ENCODE results near the gene APOBEC3A.
"Not testable (repeated sequence)": the region's sequence is repeated elsewhere in the genome, so short reads cannot be mapped to it uniquely, and the experiment has no call there.

Gene APOBEC3A

DNA sequence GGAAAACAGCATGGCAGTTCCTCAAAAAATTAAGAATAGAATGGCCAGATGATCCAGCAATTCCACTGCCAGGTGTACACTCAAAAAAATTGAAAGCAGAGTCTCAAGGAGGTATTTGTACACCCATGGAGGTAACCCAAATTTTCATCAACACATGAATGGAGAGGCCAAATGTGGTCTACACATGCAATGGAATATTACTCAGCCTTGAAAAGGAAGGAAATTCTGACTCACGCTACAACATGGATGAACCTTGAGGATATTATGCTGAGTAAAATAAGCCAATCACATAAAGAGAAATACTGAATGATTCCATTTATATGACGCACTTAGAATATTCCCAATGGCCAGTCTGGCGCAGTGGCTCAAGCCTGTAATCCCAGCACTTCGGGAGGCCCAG, 19.9 kb downstream of the APOBEC3A start:
- DNase-seq (ENCODE audit: low read depth in 1 of 2, low spot score in 1 of 2): not testable (repeated sequence)

GRCh38 chr22:38980587-38980986, 23.2 kb downstream of the APOBEC3A start:
- DNase-seq (ENCODE audit: low read depth in 1 of 2, low spot score in 1 of 2): not testable (repeated sequence)

GRCh38 chr22:38981005-38981991, 23.9 kb downstream of the APOBEC3A start:
- no peak for DNase-seq (ENCODE audit: low read depth in 1 of 2, low spot score in 1 of 2)

DNA sequence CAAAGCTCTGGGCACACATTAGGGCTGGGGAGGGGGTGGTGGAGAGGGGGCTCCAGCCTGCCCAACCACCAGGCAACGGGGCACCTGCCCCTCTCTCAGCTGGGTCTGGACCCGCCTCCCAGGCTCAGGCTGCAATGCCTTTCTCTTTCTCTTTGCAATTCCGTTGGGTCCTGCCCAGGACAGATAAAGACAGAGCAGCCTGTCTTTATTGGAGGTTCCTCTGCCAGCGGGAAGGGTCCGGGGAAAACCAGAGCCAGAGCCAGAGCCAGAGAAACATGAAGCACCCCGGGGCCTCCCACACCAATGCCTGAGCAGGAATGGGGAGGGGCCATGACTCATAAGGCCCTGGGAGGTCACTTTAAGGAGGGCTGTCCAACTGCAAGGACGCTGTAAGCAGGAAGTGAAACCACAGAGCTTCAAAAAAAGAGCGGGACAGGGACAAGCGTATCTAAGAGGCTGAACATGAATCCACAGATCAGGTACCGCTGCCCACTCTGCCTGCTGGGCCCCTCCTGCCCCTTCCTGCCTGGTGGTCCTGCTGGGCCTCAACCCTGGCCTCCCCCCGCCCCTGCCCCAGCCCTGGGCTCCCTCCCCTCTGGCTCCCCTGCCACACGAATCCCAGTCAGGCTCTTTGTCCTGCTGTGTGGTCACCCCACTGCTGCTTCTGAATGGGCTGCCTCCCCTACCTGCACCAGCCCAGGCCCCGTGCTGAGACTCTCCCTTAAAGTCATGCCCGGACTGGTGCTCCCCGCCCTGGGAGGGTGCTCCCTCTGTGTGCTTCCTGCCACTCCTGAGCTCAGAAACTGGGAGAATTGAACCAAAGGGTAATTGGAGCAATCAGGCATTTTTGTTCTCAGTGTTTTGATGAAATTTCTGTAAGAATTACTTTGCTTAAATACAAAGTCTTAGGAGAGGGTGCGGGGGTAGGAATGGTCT, 24.9 kb downstream of the APOBEC3A start, which contains the start of gene APOBEC3B:
APOBEC3B (plus strand) TSS at position 356 of the 936 bp plus-strand sequence; CDS start at position 463, 107 bp downstream.
- peak in 1 of 2 donors; percentile 31 for DNase-seq (ENCODE audit: low read depth in 1 of 2, low spot score in 1 of 2)

DNA sequence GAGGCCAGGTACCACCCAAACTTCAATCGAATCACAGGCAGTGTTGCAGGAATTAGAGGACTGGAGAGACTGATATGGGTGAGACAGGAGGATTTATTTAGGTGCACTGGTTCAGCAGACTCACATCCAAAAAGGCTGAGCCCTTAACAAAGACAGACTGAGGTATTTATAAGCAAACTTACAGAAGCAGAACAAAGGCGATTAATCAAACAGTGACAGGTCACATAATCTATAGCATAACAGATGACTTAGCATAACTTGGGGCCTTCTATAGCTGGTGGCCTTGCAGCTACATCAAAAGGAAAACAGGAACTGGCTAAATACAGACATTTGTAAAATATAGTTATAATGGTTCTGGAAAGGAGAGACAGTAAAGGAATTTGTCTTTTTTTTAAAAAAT, 26.8 kb downstream of the APOBEC3A start:
- DNase-seq (ENCODE audit: low read depth in 1 of 2, low spot score in 1 of 2): no peak

- DNase-seq (ENCODE audit: low read depth in 1 of 2, low spot score in 1 of 2): peak; percentile 33 to 83
Measured at GRCh38 chr22:38984784-38985757, 27.7 kb downstream of the APOBEC3A start.

DNA sequence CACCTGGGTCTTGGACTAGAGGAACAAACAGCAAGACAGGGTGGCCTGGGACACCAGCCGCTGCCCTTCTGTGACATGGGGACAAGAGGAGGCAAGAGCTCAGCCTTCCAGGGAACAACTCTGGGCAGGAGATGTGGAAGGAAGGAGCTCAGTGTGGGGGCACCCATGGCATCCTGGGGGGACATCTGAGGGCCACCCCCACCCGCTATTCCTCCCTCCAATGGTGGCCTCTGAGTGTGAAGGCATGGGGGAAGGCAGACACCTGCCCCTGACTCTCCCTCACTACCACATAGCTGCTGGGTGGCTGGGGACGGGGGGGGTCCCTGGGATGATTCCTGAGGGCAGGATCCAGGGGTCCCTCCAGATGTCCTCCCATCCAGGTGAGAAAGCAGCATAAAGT, 29.2 kb downstream of the APOBEC3A start:
- DNase-seq (ENCODE audit: low read depth in 1 of 2, low spot score in 1 of 2): no peak

- DNase-seq (ENCODE audit: low read depth in 1 of 2, low spot score in 1 of 2): no peak
Measured at GRCh38 chr22:38987171-38987895, 29.9 kb downstream of the APOBEC3A start.

- DNase-seq (ENCODE audit: low read depth in 1 of 2, low spot score in 1 of 2): no peak
Measured at GRCh38 chr22:38989466-38989865, 32.1 kb downstream of the APOBEC3A start.

GRCh38 chr22:38992871-38993371, 35.5 kb downstream of the APOBEC3A start:
- not testable (repeated sequence) for DNase-seq (ENCODE audit: low read depth in 1 of 2, low spot score in 1 of 2)

DNA sequence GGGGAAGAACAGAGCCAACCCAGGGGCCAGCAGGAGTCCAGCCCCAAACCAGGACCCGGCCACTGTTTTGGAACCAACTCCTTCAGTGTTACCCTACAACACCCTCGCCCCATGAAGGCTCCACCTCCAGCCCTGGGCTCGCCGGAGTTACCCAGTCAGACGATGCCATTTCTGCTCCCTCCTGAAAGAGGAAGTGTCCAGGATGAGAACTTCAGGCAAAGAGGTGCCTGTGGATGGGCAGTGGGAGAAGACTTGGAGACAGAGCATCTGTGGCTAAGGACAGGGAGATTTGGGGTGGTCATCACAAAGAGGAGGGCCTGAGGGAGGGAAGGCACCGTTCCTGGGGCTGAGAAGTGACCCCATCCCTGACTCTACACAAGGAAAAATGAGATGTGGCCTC, 38.7 kb downstream of the APOBEC3A start:
- no peak for DNase-seq (ENCODE audit: low read depth in 1 of 2, low spot score in 1 of 2)

- no peak for DNase-seq (ENCODE audit: low read depth in 1 of 2, low spot score in 1 of 2)
Measured at GRCh38 chr22:38997518-38997917, 40.1 kb downstream of the APOBEC3A start.

- DNase-seq (ENCODE audit: low read depth in 1 of 2, low spot score in 1 of 2): peak; percentile 43 to 61
Measured at GRCh38 chr22:39003165-39003638, 45.8 kb downstream of the APOBEC3A start.

GRCh38 chr22:39007177-39007576, 49.8 kb downstream of the APOBEC3A start:
- no peak for DNase-seq (ENCODE audit: low read depth in 1 of 2, low spot score in 1 of 2)

DNA sequence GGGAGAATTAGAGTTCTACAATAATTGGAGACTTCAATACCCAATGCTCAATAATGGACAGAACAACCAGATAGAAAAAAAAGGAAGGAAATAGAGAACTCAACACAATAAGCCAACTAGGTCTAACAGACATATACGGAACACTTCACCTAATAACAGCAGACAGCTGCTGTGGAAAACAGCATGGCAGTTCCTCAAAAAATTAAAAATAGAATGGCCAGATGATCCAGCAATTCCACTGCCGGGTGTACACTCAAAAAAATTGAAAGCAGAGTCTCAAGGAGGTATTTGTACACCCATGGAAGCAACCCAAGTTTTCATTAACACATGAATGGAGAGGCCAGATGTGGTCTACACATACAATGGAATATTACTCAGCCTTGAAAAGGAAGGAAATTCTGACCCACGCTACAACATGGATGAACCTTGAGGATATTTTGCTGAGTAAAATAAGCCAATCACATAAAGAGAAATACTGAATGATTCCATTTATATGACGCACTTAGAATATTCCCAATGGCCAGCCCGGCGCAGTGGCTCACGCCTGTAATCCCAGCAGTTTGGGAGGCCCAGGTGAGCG, 51.0 kb downstream of the APOBEC3A start:
- DNase-seq (ENCODE audit: low read depth in 1 of 2, low spot score in 1 of 2): not testable (repeated sequence)

DNA sequence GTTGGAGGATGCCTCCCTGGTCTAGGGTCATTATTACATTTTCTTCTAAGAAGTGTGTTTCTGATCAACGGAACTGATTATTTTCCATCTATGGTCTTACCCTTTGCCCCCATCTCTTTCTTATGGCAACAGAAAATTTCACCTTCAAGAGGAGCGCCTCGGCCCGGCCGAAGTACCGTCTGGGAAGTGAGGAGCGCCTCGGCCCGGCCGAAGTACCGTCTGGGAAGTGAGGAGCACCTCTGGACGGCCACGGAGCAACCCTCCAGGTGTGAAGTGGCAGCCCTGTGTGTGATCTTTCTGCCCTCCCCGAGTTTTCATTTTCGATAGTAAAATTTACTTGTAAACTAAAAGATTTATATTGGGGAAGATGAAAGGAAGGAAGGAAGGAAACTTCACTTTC, 53.5 kb downstream of the APOBEC3A start:
- no peak for DNase-seq (ENCODE audit: low read depth in 1 of 2, low spot score in 1 of 2)
